RWPE2 (cell line): ENCODE results near the gene TRERF1.

Experiments
- ATAC-seq: fragments of 200-7000 bp; cut with Tn5 transposase; 3 replicates; pipeline ENCODE4 v1.9.1; 2021; ENCODE audit warnings: low read depth
- DNase-seq: peaks from one replicate; pipeline ENCODE4 v3.0.0-alpha.2; 2020; ENCODE audit warnings: low spot score
- H3K27ac ChIP-seq: fragments of 450-650 bp; 2 replicates; pipeline ENCODE4 v1.5.1; 2017; ENCODE audit warnings: mild to moderate bottlenecking; ENCODE audit not compliant: poor library complexity, severe bottlenecking
- H3K27me3 ChIP-seq: fragments of 250-450 bp; sonication (Bioruptor Pico); 2 replicates; pipeline ENCODE4 v1.5.1; 2021; ENCODE audit warnings: mild to moderate bottlenecking, moderate library complexity; ENCODE audit not compliant: insufficient read depth, poor library complexity, severe bottlenecking
- H3K36me3 ChIP-seq: fragments of 250-450 bp; sonication (Bioruptor Pico); 2 replicates; pipeline ENCODE4 v1.5.1; 2020; ENCODE audit warnings: low read depth, mild to moderate bottlenecking, moderate library complexity
- H3K4me1 ChIP-seq: fragments of 250-450 bp; sonication (Bioruptor Pico); 2 replicates; pipeline ENCODE4 v1.5.1; 2021; ENCODE audit warnings: mild to moderate bottlenecking, moderate library complexity; ENCODE audit not compliant: insufficient read depth, poor library complexity, severe bottlenecking
- H3K4me3 ChIP-seq: fragments of 250-450 bp; sonication (Bioruptor Pico); 2 replicates; pipeline ENCODE4 v1.5.1; 2021; ENCODE audit warnings: mild to moderate bottlenecking, moderate library complexity; ENCODE audit not compliant: severe bottlenecking
- H3K9me3 ChIP-seq: fragments of 250-450 bp; sonication (Bioruptor Pico); 2 replicates; pipeline ENCODE4 v1.5.1; 2021; ENCODE audit warnings: mild to moderate bottlenecking, moderate library complexity; ENCODE audit not compliant: severe bottlenecking
- TF ChIP-seq, protein P1 (sequence below): fragments of 450-650 bp; IDR thresholded peaks from one replicate; pipeline ENCODE4 v1.5.1; 2017; ENCODE audit warnings: mild to moderate bottlenecking, moderate library complexity; ENCODE audit not compliant: poor library complexity, severe bottlenecking

TRERF1 gene

DNA sequence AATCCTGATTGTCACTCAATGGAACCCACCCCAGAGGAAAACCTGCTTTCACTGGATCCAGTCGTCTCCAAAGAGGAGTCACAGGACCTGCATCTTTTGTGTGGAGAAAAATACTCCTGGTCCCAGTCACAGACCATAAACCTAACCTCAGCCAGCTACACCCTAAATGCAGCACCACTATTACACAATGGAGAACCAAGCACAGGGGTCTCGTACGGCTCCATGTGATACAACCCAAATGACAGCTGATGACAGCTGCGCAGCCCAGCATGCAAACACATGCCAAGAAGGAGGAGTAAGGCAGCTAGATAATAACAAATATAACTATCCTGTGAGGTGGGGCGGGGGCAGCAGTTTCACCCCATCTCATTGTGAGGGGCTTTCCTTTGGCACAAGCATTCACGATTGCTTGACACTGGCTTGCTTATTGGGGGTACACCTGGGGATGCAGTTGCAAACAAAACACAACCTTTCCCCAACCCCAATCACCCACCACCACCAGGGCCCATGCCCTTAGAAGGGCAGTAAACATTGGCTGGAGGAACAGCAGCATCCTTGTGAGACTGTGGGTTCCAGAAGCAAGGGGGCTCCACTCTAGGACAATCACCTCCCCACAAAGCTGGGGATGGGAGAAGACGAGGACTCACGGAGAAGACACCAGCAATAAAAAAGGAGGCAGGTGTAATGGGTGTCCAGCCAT is 51.5 kb downstream of the TRERF1 start:
- no peak overlapping the region for H3K27ac ChIP-seq
- no peaks in the 10 kb centered on the region for H3K9me3 ChIP-seq
- ATAC-seq (no peak), DNase-seq (no peak)
- H3K4me3 ChIP-seq, result no peak overlapping the region
- no peaks in the 10 kb centered on the region for H3K27me3 ChIP-seq
- H3K36me3 ChIP-seq, result no peaks in the 10 kb centered on the region
- peaks cover 40% of the 10 kb centered on the region for H3K4me1 ChIP-seq
- TF ChIP-seq, protein P1, sequence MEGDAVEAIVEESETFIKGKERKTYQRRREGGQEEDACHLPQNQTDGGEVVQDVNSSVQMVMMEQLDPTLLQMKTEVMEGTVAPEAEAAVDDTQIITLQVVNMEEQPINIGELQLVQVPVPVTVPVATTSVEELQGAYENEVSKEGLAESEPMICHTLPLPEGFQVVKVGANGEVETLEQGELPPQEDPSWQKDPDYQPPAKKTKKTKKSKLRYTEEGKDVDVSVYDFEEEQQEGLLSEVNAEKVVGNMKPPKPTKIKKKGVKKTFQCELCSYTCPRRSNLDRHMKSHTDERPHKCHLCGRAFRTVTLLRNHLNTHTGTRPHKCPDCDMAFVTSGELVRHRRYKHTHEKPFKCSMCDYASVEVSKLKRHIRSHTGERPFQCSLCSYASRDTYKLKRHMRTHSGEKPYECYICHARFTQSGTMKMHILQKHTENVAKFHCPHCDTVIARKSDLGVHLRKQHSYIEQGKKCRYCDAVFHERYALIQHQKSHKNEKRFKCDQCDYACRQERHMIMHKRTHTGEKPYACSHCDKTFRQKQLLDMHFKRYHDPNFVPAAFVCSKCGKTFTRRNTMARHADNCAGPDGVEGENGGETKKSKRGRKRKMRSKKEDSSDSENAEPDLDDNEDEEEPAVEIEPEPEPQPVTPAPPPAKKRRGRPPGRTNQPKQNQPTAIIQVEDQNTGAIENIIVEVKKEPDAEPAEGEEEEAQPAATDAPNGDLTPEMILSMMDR, result no peak

DNA sequence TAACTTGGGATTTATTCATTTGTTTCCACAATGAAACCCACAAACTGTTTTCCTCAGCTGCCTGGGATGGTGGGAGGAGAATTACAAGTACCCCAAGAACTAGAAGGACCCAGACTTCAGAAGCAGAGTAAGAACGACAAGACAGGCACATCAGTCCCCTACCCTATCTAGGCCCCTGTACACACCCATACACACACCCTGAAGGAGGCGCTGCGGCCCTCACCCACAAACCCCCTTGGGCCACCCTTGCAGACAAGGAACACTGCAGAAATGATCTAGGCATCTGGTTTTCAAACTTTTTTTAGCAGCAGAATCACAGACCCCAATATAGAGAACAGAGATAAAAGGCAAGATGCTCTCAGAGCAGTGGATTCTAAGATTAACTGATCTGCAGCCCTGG is 55.0 kb downstream of the TRERF1 start:
- TF ChIP-seq, protein P1, result no peak
- no peak for ATAC-seq
- H3K27ac ChIP-seq, result no peak overlapping the region

DNA sequence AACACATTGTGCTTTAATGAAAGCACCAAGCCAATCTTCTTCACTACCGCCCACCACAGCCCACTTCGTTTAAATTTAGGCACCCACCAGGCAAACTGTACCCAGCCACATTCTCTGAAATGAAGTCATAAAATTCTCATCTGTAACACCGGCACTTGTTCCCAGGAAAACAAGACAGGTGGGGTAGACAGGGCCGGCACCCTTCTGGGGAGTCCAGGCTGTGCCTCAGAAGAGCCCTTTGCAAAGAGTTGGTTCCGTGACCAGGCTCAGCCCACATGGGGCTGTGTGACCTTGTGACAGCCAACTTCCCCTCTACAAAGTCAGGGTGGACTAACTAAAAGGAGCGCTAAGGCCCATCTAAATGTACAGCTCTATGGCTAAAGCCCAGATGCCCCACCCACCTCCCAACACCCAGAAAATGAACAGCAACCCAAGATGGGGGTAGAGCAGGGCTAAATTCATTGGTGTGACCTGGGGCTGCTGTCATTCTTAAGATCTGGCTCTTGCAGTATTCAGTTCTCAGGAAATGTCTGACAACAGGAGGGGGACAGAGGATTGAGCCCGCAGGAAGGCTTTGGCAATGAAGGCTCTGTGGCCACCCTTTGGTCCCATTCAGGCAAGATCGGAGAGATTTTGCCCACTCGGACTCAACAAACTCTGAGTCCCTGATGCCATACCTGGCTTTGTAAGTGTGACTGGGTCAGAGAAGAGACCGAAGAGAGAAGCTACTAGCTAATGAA is 56.7 kb downstream of the TRERF1 start:
- Histone ChIP-seq H3K27me3 (no peaks in the 10 kb centered on the region), H3K9me3 (no peaks in the 10 kb centered on the region), H3K27ac (no peak overlapping the region), H3K4me1 (no peaks in the 10 kb centered on the region), H3K4me3 (no peak overlapping the region), H3K36me3 (peaks cover 3% of the 10 kb centered on the region; the same call in 1 of the 2 replicates)
- no peak for ATAC-seq
- DNase-seq, result no peak
- TF ChIP-seq, protein P1, result no peak

More for the DNA sequence above, 55.0 kb downstream of the TRERF1 start:
- H3K4me3 ChIP-seq, result no peak overlapping the region
- H3K4me1 ChIP-seq, result peaks cover 5% of the 10 kb centered on the region
- H3K9me3 ChIP-seq, result no peaks in the 10 kb centered on the region
- DNase-seq, result no peak
- no peaks in the 10 kb centered on the region for H3K27me3 ChIP-seq
- peaks cover 3% of the 10 kb centered on the region; the same call in 1 of the 2 replicates for H3K36me3 ChIP-seq

DNA sequence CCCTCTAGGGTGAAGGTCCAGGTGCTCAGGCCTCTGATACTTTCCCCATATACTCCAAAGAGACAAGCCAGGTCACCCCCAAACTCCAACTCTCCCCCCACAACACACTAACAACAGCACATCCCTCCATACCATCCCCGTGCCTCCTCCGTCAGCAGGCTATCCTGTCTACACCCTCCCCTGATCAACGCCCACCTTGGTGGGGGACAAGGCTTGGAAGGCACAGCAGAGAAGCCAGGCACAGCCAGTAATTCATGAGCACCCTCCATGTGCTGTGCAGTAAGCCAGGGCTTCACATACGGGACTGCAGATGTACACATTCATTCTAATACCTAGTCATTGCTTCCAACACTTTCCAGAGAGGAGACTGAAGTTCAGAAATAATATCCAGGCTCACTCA is 57.6 kb downstream of the TRERF1 start:
- TF ChIP-seq, protein P1, result no peak
- Histone ChIP-seq H3K27ac (no peak overlapping the region), H3K9me3 (no peaks in the 10 kb centered on the region), H3K27me3 (no peaks in the 10 kb centered on the region), H3K4me3 (no peak overlapping the region), H3K4me1 (no peaks in the 10 kb centered on the region), H3K36me3 (peaks cover 3% of the 10 kb centered on the region; the same call in 1 of the 2 replicates)
- ATAC-seq, result no peak
- no peak for DNase-seq

DNA sequence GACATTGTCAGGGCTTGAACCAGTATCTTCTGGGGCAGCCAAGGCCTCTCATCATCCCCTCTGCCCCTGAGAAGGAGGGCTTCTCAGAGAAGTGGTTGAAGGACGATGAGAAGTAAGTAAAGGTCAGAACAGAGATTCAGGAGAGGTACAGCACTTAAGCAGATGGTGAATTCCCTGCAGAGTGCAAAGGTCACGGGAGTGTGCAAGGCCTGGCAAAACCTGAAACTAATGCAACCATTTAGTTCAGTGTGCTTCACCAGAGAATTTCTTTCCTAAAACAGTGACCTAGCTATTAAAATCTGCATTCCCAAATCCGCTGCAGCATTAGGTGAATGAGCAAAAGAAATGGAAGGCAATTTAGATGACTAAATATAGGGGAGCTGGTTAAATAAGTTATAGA is 58.4 kb downstream of the TRERF1 start:
- DNase-seq (no peak), ATAC-seq (no peak)
- TF ChIP-seq, protein P1, result no peak
- Histone ChIP-seq H3K36me3 (peaks cover 3% of the 10 kb centered on the region; the same call in 1 of the 2 replicates), H3K27me3 (no peaks in the 10 kb centered on the region), H3K4me3 (no peak overlapping the region), H3K27ac (no peak overlapping the region), H3K4me1 (no peaks in the 10 kb centered on the region), H3K9me3 (no peaks in the 10 kb centered on the region)
